Thyroid gland (tissue), 4 donors: Measurements from ENCODE around the gene C2CD2L.

Source experiments
- POLR2A ChIP-seq, 2 donors: fragments of 450-650 bp; IDR thresholded peaks; one replicate each; pipeline ENCODE4 v1.6.1; 2017; ENCODE audit warnings: antibody characterized with exemption in 2 of 2, mild to moderate bottlenecking in 2 of 2, moderate library complexity in 1 of 2
- TF ChIP-seq, protein P1 (sequence below), 6 experiments: fragments of 200-600 bp in 3 of 6; fragments of 450-650 bp in 3 of 6; sonication (generic) in 3 of 6; IDR thresholded peaks; one replicate each; pipeline ENCODE4 v1.5.1; 2016 to 2019; ENCODE audit warnings: antibody characterized with exemption in 6 of 6, mild to moderate bottlenecking in 2 of 6, inconsistent platforms in 1 of 6, moderate library complexity in 1 of 6

DNA sequence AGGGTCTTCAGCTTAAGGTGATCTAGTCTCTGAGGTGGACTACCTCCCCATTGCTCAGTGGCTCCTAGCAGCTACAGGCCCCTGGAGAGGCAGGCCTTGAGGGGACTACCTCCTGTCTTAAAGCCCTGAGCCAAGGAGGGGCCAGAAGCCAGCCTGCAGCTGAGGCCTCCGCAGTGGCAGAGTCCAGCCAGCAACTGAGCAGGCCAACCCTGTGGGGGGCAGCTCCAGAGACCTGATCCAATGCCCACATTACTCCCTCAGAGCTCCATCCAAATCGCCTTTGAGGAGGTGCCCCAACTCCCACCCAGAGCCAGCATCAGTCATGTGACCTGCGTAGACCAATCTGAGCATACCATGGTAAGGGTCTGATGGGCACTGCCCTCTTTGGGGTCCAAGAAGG, 2.7 kb downstream of the C2CD2L start:
- TF ChIP-seq, protein P1, sequence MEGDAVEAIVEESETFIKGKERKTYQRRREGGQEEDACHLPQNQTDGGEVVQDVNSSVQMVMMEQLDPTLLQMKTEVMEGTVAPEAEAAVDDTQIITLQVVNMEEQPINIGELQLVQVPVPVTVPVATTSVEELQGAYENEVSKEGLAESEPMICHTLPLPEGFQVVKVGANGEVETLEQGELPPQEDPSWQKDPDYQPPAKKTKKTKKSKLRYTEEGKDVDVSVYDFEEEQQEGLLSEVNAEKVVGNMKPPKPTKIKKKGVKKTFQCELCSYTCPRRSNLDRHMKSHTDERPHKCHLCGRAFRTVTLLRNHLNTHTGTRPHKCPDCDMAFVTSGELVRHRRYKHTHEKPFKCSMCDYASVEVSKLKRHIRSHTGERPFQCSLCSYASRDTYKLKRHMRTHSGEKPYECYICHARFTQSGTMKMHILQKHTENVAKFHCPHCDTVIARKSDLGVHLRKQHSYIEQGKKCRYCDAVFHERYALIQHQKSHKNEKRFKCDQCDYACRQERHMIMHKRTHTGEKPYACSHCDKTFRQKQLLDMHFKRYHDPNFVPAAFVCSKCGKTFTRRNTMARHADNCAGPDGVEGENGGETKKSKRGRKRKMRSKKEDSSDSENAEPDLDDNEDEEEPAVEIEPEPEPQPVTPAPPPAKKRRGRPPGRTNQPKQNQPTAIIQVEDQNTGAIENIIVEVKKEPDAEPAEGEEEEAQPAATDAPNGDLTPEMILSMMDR (IDR thresholded peaks at IDR 0.05), result no peak
- TF ChIP-seq POLR2A (IDR thresholded peaks at IDR 0.05), result no peak
